G401.6 (cell line): ENCODE measurements around the gene SPO11.

Experiments used
- FAIRE-seq: peaks from 2 replicates; lab custom pipeline; 2012; peaks lifted over from hg19 to GRCh38; lab: Jason Lieb, UNC

SPO11 gene, protein sequence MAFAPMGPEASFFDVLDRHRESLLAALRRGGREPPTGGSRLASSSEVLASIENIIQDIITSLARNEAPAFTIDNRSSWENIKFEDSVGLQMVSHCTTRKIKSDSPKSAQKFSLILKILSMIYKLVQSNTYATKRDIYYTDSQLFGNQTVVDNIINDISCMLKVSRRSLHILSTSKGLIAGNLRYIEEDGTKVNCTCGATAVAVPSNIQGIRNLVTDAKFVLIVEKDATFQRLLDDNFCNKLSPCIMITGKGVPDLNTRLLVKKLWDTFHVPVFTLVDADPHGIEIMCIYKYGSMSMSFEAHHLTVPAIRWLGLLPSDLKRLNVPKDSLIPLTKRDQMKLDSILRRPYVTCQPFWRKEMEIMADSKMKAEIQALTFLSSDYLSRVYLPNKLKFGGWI

DNA sequence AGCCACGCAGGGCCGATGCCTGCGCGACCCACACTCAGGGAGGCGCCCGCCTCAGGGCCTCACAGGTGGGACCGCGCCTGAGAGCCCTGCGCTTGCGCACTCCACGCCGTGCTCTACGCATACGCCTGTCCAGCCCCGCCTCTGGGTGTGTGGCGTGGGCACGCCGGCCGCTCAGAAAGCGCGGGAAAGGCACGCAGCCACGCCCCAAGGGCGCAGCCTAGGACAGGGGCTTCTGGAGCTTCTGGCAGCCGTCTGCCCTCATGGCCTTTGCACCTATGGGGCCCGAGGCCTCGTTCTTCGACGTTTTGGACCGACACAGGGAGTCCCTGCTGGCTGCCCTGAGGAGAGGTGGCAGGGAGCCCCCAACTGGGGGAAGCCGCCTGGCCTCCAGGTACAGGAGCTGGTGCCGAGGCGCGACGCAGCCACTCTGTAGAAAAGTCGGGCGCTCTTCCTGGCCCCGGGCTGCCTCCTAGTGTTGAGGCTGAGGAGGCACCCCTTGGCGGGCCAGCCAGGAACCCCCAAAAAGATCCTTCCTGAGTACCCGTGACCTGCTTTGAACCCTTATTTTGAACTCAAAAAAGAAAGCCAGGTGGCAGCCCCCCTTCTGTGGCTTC is at the start of gene SPO11:
SPO11 (plus strand) TSS at position 196 of the 614 bp plus-strand sequence; CDS start at position 261, 65 bp downstream.
- FAIRE-seq = no peak

DNA sequence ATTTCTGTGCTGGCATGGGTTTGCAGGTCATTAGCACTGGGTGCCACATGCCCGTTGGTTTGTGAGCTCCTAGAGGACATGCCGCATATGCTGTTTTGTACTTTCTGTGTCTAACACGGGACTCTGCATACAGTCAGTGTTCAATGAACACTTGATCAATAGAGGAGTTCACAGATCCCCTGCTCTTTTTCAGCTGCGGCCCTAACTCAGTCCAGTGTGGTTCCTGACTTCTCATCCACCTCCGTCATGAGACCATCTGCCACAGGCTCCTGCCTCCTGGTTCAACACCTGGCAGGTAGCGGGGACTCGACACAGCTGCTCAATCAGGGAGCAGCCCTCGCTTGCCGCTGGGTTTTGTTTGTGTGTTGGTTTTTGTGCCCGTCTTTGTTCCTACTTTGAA is 49.4 kb upstream of the SPO11 start:
- no peak for FAIRE-seq

DNA sequence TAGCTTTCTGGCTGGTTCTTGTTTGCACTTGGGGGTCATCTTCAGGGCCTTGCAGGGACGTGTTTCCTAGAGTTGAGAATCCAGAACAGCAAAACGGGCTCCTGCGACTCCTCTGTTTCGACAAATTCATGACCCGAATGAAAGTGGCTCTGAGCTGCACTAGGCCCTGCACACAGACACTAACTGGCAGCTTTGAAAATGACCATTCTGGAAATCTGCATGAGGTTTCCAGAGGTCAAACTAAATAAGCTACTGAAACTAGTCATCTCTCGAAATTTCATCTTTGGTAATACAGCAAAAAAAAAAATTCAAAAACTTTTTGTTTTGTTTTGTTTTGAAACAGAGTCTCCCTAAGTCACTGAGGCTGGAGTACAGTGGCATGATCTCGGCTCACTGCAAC is 47.7 kb upstream of the SPO11 start:
- FAIRE-seq = no peak

DNA sequence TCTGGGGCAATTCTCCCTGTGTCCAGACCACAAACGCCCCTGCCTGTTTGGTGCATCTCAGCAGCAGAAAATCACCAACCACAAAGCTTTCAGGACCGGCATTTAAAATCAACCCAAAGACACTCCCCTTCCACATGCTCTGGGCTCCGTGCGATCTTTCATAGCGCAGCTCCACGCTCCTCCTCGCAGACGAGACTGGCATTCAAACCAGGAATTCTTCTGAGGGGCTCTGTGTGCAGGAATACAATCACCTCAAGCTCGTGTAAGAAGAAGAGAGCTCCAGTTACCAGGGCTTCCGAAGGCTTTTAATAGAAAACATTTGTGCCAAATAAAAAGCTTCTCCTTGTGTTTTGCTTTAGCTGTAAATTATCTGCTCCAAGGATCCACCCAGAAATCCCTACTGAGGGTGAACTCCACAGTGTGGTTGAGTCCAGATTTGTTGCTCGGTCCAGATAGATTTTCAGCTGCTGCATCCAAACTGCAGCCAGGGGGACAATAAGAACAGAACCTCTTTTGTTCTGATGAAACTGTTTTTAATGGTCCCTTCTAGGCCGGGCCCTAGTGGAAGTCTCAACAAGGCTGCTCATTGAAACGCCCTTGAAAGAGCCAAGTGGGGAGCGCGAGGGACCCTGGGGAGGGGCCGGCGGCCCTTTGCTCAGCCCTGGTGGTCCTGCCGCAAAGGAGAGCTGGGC is 46.8 kb upstream of the SPO11 start:
- FAIRE-seq = no peak

DNA sequence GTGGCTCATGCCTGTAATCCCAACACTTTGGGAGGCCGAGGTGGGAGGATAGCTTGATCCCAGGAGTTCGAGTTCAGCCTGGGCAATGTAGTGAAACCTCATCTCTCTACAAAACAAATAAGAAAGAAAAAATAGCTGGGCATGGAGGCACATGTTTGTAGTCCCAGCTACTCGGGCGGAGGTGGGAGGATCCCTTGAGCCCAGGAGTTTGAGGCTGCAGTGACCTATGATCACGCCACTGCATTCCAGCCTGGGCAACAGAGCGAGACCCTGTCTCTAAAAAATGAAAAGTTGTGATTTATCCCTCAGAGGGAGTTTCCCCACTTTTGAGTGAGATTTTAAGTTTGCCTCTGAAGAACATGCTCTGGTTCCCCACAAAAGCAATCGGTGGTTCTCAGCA is 45.7 kb upstream of the SPO11 start:
- no peak for FAIRE-seq

DNA sequence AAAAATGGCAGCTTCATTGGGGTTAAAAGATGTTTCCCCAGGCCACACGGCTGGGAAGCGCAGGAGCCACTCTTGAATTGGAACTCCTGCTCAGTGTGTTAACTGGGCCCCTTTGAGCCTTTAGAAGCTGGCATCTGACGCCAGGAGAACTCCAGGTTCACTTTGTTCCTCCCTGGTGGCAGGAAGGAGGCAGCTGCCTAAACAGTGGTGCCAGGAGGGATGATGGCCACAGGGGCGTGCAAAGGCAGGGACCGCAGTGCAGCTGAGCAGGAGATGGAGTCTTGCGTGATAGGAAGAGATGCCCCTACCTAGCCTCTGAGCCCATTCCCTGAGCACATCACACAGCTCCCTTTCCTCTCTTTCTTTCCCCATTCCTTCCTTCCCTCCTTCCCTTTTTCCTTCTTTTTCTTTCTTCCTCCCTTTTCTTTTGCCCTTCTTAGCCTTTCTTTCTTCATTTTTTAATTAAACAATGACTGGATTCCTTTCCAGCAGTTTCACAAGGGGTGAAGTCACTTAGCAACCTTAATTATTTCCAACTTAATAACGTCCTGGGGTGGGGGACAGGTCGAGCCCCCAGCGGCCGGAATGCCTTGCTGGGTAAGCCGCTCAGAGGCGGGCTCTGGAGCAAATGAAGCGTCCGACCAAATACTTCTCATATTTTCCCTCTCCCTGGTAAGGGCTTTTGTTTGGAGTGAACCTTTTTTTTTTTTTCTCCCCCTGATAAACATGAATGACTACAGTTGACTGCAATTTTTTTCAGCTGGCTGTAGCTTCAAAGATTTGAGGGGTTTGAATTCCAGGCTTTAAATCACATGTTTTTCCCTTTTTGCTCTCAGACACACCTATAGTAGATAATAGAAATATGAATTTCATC is 42.4 kb upstream of the SPO11 start:
- FAIRE-seq = no peak

DNA sequence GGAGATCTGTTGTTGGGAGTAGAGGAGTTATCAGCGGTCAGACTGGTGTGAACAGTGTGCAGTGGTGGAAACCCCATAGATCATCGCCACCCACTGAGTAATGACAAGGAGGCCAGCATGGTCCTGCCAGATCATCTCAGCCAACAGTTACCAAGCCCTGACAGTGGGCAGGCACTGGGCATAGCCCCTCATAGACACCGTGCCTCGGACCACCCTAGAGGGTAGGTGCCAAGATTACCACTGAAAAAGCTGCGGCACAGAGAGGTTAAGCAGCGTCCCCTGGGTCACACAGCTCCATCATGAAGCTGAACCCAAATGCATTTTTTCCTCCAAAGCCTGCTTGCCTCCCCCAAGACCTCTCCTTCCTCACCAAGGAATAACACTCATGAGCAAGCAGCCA is 41.7 kb upstream of the SPO11 start:
- FAIRE-seq = no peak

DNA sequence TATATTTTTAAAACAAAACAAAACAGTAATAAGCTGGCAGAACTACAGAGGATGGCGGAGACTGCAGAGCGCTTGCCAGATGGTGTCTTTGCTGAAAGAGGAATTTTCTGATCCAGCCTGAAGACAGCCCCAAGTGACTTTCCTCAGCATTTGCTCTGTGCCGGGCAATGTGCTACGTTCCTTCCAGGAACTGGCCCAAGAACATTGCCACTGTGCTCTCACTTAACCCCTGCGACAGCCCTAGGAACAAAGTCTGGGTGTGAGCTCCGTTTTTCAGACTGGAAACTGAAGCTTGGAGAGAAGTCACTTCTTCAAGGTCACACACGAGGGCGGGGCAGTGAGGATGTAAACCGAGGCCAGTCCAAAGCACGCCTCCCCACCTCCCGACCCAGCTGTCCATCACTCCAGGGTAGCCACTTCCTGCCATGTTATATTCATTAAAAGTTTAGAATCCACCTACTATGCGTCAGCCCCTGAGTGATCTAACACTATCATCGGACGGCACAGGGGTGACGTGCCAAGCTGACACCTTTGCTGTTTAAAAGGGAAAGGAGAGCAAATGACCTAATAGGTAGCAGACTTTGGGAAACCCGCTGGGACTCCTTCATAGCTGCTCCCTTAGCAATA is 40.8 kb upstream of the SPO11 start:
- no peak for FAIRE-seq

DNA sequence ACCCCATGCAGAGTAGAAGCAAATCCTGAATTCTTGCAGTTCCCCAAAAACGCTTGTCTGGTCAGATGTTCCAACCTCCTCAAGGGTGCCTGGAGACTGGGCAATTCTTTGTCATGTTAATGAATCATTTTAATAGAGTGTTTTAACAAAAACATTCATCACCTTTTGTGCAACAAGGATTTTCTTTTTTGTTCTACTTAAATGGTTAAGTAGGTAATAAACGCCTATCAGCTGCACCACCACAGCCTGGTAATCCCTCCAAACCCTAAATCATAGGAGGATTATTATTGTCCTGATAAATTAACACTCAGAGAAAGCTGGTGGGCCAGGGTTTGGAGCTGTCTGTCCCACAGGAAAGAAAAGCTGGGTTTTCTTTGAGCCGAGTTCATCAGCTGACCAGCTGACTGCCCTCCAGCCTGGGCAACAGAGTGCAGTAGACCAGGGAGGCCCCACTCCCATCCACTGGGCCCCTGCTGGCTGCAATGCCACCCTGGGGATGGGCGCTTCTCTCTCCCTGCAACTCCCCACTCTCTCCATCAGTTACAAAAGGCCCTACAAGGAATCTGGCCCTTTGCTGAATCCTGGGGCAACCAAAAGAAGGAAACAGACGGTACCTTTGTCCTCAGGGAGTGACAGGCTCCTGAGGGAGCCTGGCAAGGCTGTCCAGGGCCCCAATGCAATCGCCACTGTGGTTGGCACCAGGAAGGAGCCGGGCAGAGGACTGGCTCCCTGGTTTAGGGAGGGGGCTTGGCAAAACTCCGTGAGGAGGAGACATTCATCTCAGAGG is 40.0 kb upstream of the SPO11 start:
- no peak for FAIRE-seq

DNA sequence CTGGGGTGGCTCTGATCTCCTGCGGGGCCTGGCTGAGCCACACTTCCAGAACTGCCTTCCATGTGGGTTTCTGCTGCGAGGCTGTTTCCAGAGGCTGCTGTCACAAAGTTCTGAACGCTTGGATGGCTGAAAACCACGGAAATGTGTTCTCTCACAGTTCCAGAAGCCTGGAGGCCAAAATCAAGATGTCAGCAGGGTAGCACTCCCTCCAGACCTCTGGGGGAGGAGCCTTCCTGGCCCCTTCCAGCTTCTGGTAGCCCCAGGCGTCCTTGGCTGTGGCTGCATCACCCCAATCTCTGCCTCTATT is 39.5 kb upstream of the SPO11 start:
- FAIRE-seq = no peak

DNA sequence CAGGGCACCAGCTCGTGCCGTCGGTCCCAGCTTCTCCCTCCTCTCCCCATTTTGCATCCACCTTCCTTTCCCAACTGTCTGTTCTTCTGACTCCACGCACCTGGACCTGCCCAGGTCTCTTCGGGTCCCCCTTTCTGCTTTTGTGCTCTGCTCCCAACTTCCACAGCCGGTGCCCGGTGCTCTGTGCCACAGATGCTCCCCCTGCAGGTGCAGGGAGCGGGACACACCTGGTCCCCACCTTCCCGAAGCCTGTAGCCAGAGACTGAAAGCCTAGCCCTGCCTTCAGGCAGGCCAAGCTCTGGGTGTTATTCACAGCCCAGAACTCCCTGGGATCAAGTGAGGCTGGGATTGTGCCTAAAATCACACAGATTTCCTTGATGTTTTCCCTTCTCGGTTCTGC is 38.6 kb upstream of the SPO11 start:
- no peak for FAIRE-seq

DNA sequence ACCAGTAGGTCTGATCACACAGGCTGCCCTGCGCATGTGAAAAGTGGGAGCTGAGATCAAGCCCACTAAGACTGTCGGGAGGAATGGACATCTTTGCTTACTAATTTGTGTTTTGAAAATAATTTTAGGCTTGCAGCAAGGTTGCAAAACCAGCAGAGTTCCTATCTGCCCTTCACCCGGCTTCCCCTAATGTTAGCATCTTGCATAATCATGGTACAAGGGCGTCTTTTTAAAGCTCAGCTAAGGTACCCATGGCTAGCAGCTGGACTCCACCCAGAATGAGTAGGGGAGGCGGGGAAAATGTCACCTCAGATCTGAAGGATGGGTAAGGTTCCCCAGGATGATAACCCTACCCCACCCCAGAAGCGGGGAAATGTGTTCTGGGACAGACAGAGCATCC is 37.9 kb upstream of the SPO11 start:
- FAIRE-seq = no peak

DNA sequence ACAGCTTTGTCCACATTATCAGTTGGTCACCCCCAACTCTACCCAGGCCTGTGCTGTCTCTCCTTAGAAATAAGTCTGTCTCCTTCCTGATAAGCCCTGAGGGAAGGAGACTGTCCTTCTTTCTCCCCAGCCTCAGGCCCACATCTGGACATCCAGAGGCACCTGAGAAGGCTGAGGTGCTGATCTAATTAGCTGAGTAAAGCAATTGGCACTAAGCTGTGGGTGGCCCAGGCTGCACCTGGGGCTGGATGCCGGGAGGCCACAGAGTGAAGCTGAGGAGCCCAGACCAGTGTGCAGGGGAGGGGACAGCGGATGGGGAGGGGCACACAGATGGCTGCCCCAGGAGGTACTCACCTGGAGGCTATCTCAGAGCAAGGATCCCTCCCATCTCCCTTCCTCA is 37.0 kb upstream of the SPO11 start:
- no peak for FAIRE-seq

DNA sequence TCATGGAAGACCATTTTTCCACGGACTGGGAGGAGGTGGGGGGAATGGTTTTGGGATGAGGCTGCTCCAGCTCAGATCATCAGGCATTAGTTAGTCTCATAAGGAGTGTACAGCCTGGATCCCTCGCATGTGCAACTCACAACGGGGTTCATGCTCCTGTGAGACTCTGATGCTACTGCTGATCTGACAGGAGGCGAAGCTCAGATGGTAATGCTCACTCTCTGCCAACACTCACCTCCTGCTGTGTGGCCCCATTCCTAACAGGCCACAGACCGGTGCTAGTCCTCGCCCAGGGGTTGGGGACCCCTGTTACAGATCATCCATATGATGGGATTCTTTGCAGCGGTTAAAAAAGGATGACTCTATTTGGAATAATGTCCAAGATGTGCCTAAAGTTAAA is 35.6 kb upstream of the SPO11 start:
- FAIRE-seq = no peak

DNA sequence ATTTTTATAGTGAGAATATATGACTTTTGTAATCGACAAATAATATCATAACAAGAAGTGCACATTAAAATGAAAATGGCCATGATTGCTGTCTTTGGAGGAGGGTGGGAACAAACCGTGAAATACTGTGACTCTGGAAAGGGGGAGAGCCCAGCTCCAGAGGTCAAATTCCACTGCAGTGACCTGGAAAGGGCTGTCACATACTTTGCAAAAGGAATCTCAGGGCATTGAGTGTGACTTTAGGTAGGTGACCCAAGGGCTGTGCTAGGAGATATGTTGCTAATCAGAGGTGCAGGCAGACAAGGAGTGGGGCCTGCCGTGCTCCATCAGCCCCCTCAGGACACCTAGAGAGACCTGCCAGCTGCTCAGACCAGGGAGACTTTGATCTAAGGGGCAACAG is 35.1 kb upstream of the SPO11 start:
- no peak for FAIRE-seq

DNA sequence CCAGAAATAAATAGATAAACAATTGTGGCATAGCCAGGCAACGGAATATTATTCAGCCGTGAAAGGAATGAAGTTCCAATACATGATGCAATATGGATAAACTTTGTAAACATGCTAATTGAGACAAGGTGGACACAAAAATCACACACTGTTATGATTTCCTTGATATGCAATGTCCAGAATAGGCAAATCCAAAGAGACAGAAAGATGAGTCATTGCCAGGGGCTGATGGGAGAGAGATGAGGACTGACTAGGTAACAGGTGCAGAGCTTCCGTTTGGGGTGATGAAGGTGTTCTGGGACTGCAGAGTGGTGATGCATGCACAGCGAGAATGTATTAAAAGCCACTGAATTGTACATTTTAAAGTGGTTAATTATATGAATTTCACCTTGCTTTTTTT is 31.1 kb upstream of the SPO11 start:
- no peak for FAIRE-seq

DNA sequence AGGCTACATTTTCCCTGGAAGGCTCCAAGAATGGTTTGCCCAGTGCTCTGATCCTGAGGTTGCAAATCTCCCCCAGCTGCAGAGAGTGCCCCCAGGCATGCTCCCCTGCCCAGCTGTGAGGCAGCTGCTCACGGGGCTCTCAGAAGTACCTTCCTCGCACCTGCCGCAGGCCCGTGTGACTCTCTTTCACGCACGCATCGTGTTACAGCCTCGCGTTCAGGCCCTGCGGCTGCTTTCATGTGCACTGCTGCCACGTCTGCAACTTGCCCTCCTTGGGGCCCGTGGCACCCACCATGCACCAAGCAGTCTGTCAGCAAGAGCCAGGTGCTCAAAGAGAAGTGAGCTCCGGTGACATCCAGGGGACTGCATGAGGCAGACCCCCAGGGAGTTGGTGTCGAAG is 28.6 kb upstream of the SPO11 start:
- FAIRE-seq = no peak

DNA sequence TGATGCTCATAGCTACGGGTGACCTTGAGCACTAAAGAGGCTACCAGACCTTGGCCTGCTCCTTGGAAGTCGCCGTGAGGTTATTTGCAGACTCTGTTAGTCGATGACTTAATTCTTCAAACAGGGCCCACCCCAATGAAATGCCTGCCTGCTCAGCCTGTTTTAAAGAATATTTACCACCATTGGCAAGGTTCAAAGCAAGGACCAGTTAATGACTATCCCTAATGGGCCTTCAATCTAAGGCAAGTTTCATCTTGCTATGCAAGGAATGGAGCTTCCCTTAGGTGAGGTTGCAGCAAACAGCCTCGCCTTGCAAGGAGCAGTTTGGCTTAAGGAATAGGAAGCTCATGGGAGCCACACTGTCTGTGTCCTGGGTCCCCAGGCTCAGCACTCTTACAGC is 22.9 kb upstream of the SPO11 start:
- FAIRE-seq = no peak

DNA sequence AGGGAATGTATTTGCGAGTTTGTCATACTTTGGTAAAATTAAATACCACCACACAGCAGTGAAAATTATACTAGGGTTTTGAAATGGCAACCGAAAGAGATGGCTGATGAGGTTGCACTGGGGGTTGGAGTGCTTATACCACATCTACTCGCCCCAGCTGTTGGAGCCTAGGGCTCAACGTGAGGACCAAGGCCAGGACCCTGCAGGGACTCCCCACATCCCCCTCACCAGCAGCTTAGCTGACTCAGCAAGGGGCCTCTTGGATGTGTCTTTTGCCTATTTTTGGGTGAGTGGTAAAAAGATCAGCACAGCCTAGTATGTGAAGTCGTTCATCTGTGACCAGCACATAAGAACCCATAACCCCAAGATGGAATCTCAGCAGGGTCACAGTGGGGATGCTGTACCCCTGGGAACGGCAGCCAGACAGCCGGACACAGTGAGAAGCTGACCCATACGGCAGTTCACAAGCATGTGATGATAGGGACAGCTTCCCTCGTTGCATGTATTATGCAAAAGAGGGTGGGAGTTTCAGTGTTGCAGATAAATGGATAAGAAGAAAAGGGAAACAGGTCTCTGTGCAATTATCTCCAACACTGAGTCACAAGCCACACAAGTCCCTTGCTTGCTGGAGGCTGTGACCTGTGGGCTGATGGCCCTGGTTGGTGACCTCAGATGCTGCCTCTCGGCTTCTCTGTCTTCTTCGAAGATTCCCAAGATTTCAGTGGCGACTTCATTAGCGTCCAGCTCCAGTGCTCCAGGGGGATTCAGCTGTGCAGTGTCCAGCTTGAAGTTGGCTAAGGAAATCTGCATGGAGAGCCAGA is 20.9 kb upstream of the SPO11 start:
- no peak for FAIRE-seq

DNA sequence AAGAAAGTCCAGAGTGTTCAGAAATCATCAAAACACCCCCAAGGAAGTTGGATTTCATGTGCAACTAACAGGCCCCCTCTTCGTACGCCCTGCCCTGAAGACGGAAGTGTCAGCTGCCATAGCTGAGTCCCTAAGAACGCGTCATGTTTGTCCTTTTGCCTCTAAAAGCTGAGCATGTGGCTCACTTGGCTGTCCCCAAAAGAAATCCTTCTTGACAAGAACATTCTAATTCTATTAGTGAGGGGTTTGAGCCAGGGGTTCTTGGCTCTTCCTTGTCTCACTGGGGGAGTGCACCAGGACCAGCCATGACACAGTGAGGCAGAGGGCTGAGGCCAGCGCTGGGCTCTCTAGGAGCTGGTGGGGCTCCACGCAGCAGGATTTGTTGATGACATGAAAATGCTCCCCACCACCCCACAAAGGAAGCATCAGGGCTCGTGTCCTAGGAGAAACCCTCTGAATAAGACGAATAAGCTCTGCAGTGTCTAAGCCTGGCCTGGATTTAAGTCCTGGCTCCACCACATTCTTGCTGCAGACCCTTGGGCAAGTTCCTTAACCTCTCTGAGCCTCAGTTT is 20.0 kb upstream of the SPO11 start:
- no peak for FAIRE-seq
